GM06990 (cell line): ENCODE measurements around the gene ETAA1.

Experiments
- DNase-seq: peaks from one replicate; pipeline ENCODE4 v3.0.0-alpha.2; 2011; ENCODE audit not compliant: insufficient read length; ENCODE audit errors: extremely low read depth
- H3K27me3 ChIP-seq: replicated peaks from 2 replicates; pipeline ENCODE4 v1.6.0; 2011; ENCODE audit warnings: low read length; ENCODE audit not compliant: control insufficient read depth, insufficient read depth
- H3K36me3 ChIP-seq: 2 replicates; pipeline ENCODE4 v1.5.1; 2011; ENCODE audit warnings: low read length; ENCODE audit not compliant: control insufficient read depth, insufficient read depth
- H3K4me3 ChIP-seq: replicated peaks from 2 replicates; pipeline ENCODE4 v1.5.1; 2011; ENCODE audit warnings: low read depth, mild to moderate bottlenecking, control low read depth, low read length
- CTCF ChIP-seq: IDR thresholded peaks from 2 replicates; pipeline ENCODE4 v1.5.1; 2011; ENCODE audit warnings: low read length, control low read depth, mild to moderate bottlenecking, inconsistent platforms; ENCODE audit not compliant: insufficient read depth, poor library complexity, severe bottlenecking

ETAA1 gene

GRCh38 chr2:67455219-67456142, 58.3 kb downstream of the ETAA1 start:
- Histone ChIP-seq H3K4me3 (no peak overlapping the region), H3K36me3 (no peaks in the 10 kb centered on the region), H3K27me3 (no peaks in the 10 kb centered on the region)
- no peak for DNase-seq
- TF ChIP-seq CTCF, result no peak

- Histone ChIP-seq H3K27me3 (no peaks in the 10 kb centered on the region), H3K4me3 (no peak overlapping the region), H3K36me3 (no peaks in the 10 kb centered on the region)
- no peak for TF ChIP-seq CTCF
- no peak for DNase-seq
These were observed 59.3 kb downstream of the ETAA1 start for GRCh38 chr2:67456428-67456827.

GRCh38 chr2:67457699-67458098, 60.6 kb downstream of the ETAA1 start:
- no peak for DNase-seq
- no peaks in the 10 kb centered on the region for H3K36me3 ChIP-seq
- H3K4me3 ChIP-seq, result no peak overlapping the region
- no peaks in the 10 kb centered on the region for H3K27me3 ChIP-seq
- no peak for TF ChIP-seq CTCF

GRCh38 chr2:67459761-67460160, 62.6 kb downstream of the ETAA1 start:
- H3K4me3 ChIP-seq, result no peak overlapping the region
- no peaks in the 10 kb centered on the region for H3K27me3 ChIP-seq
- no peaks in the 10 kb centered on the region for H3K36me3 ChIP-seq
- DNase-seq, result no peak
- no peak for TF ChIP-seq CTCF
